ENCODE data around the gene DOCK1.

Gene DOCK1

GRCh38 chr10:126948355-126949160 is 43.3 kb downstream of the DOCK1 start:
- DNase-seq (ENCODE audit: insufficient read length, low spot score) (no peak), FAIRE-seq (no peak)

GRCh38 chr10:126949161-126949503 is 43.9 kb downstream of the DOCK1 start:
- FAIRE-seq (no peak), DNase-seq (ENCODE audit: insufficient read length, low spot score) (no peak)

- FAIRE-seq (no peak), DNase-seq (ENCODE audit: insufficient read length, low spot score) (no peak)
Observed at GRCh38 chr10:126950401-126951105, 45.3 kb downstream of the DOCK1 start.

GRCh38 chr10:126953886-126954285 is 48.7 kb downstream of the DOCK1 start:
- DNase-seq (ENCODE audit: insufficient read length, low spot score) = no peak
- FAIRE-seq = no peak

GRCh38 chr10:126955396-126955795 is 50.2 kb downstream of the DOCK1 start:
- FAIRE-seq (no peak), DNase-seq (ENCODE audit: insufficient read length, low spot score) (no peak)

GRCh38 chr10:126955934-126956711 is 50.9 kb downstream of the DOCK1 start:
- DNase-seq (ENCODE audit: insufficient read length, low spot score) (no peak), FAIRE-seq (no peak)

GRCh38 chr10:126956712-126957108 is 51.5 kb downstream of the DOCK1 start:
- FAIRE-seq (no peak), DNase-seq (ENCODE audit: insufficient read length, low spot score) (no peak)

GRCh38 chr10:126957111-126957510 is 51.9 kb downstream of the DOCK1 start:
- FAIRE-seq (no peak), DNase-seq (ENCODE audit: insufficient read length, low spot score) (no peak)

GRCh38 chr10:126959431-126959830 is 54.2 kb downstream of the DOCK1 start:
- no peak for FAIRE-seq
- no peak for DNase-seq (ENCODE audit: insufficient read length, low spot score)

- DNase-seq (ENCODE audit: insufficient read length, low spot score) (no peak), FAIRE-seq (no peak)
Observed at GRCh38 chr10:126959906-126960685, 54.9 kb downstream of the DOCK1 start.

- DNase-seq (ENCODE audit: insufficient read length, low spot score) (no peak), FAIRE-seq (no peak)
Observed at GRCh38 chr10:126963354-126963753, 58.1 kb downstream of the DOCK1 start.

- FAIRE-seq (no peak), DNase-seq (ENCODE audit: insufficient read length, low spot score) (no peak)
Observed at GRCh38 chr10:126964190-126964589, 59.0 kb downstream of the DOCK1 start.

GRCh38 chr10:126966938-126967337 is 61.7 kb downstream of the DOCK1 start:
- DNase-seq (ENCODE audit: insufficient read length, low spot score) (no peak), FAIRE-seq (no peak)

- FAIRE-seq (no peak), DNase-seq (ENCODE audit: insufficient read length, low spot score) (no peak)
Observed at GRCh38 chr10:126969310-126969709, 64.1 kb downstream of the DOCK1 start.

GRCh38 chr10:126972635-126973414 is 67.6 kb downstream of the DOCK1 start:
- DNase-seq (ENCODE audit: insufficient read length, low spot score) = peak; percentile 49
- FAIRE-seq = no peak

- DNase-seq (ENCODE audit: insufficient read length, low spot score) = no peak
- FAIRE-seq = no peak
Observed at GRCh38 chr10:126975221-126975620, 70.0 kb downstream of the DOCK1 start.

GRCh38 chr10:126977216-126977615 is 72.0 kb downstream of the DOCK1 start:
- no peak for DNase-seq (ENCODE audit: insufficient read length, low spot score)
- FAIRE-seq = no peak

- DNase-seq (ENCODE audit: insufficient read length, low spot score) (no peak), FAIRE-seq (no peak)
Observed at GRCh38 chr10:126979311-126979710, 74.1 kb downstream of the DOCK1 start.

GRCh38 chr10:126993208-126993607 is 88.0 kb downstream of the DOCK1 start:
- FAIRE-seq = no peak
- no peak for DNase-seq (ENCODE audit: insufficient read length, low spot score)

Measured in HTR-8/SVneo (cell line).